K562 (cell line): Measurements from ENCODE around the gene ZSWIM8. TPM values are rescaled to one million over a fixed set of nuclear protein-coding genes. Genes with fewer than 3 reads are reported as not detected.

ENCODE experiments used
- ATAC-seq: fragments of 200-7000 bp; cut with Tn5 transposase; 3 replicates; pipeline ENCODE4 v1.9.1; 2020; ENCODE audit warnings: moderate library complexity
- Bru-seq: library from RNA; stranded (reverse); fragments of 400-500 nt; gene quantifications from one replicate; lab custom pipeline; 2021; lab: Mats Ljungman, UMichigan
- BruChase-seq, 2 experiments: library from RNA; stranded (reverse); fragments of 400-500 nt; gene quantifications; one replicate each; lab custom pipeline; 2021; lab: Mats Ljungman, UMichigan
- BruUV-seq: library from RNA; stranded (reverse); fragments of 400-500 nt; replicated peaks from 2 replicates; lab custom pipeline; 2021; lab: Mats Ljungman, UMichigan
- CTCF ChIA-PET: fragments of 300-600 bp; formaldehyde crosslinking; extraction: SDS; loops from one replicate; lab custom pipeline; 2021; ENCODE audit warnings: low intra/inter-chr PET ratio; lab: Yijun Ruan, JAX
- POLR2A ChIA-PET: fragments of 300-600, 350-650 bp; sonication (Branson Sonifier 250); formaldehyde crosslinking; extraction: SDS; loops from one replicate; lab custom pipeline; 2021; ENCODE audit warnings: antibody characterized with exemption, inconsistent platforms; lab: Yijun Ruan, JAX
- DNase-seq, 4 experiments: peaks; one replicate each; pipeline versions ENCODE4 v3.0.0 to v3.0.0-alpha.2; 2011 to 2018; ENCODE audit warnings: low spot score in 3 of 4, mixed read lengths in 3 of 4; ENCODE audit errors: extremely low read depth in 1 of 4
- FAIRE-seq: peaks from 2 replicates; lab custom pipeline; 2011; peaks lifted over from hg19 to GRCh38; lab: Jason Lieb, UNC
- H2AFZ ChIP-seq: 2 replicates; pipeline ENCODE4 v1.6.0; 2011; ENCODE audit warnings: low read depth, low read length, control low read depth, inconsistent platforms
- H3K27ac ChIP-seq: fragments of 200-600 bp; 3 replicates; pipeline ENCODE4 v1.8.0; 2011; ENCODE audit warnings: low read depth, mild to moderate bottlenecking, control low read depth, inconsistent platforms, low read length, moderate library complexity, mixed read lengths; ENCODE audit errors: extremely low read depth
- H3K27me3 ChIP-seq, 2 experiments: fragments of 300-600 bp in 1 of 2; 2 replicates in 1 of 2; 3 replicates in 1 of 2; pipeline versions ENCODE4 v1.6.0 to v1.8.0; 2011; ENCODE audit warnings: inconsistent platforms in 2 of 2, low read length in 2 of 2, mild to moderate bottlenecking in 1 of 2, mixed read lengths in 1 of 2, moderate library complexity in 1 of 2; ENCODE audit not compliant: control insufficient read depth in 2 of 2, insufficient read depth in 2 of 2
- H3K36me3 ChIP-seq: fragments of 300-600 bp; 3 replicates; pipeline ENCODE4 v1.8.0; 2011; ENCODE audit warnings: mild to moderate bottlenecking, low read length, inconsistent platforms; ENCODE audit not compliant: control insufficient read depth, insufficient read depth
- H3K4me1 ChIP-seq, 2 experiments: fragments of 200-600 bp in 1 of 2; replicated peaks in 1 of 2; 2 replicates in 1 of 2; 3 replicates in 1 of 2; pipeline versions ENCODE4 v1.5.1 to v1.8.0; 2011; ENCODE audit warnings: inconsistent platforms in 2 of 2, low read length in 2 of 2, mild to moderate bottlenecking in 1 of 2, mixed read lengths in 1 of 2, moderate library complexity in 1 of 2; ENCODE audit not compliant: control insufficient read depth in 2 of 2, insufficient read depth in 2 of 2
- H3K4me2 ChIP-seq: 2 replicates; pipeline ENCODE4 v1.6.1; 2011; ENCODE audit warnings: low read length, control low read depth, inconsistent platforms, mixed read lengths; ENCODE audit not compliant: insufficient read depth
- H3K4me3 ChIP-seq: fragments of 200-600 bp; sonication (generic), shearing (Covaris generic); 2 replicates; pipeline ENCODE4 v1.5.1; 2016; ENCODE audit warnings: control low read depth, inconsistent platforms
- H3K79me2 ChIP-seq: fragments of 200-600 bp; 3 replicates; pipeline ENCODE4 v1.8.0; 2011; ENCODE audit warnings: low read length, inconsistent platforms; ENCODE audit not compliant: control insufficient read depth, insufficient read depth
- H3K9ac ChIP-seq, 2 experiments: 2 replicates each; pipeline versions ENCODE4 v1.6.0 to v1.6.1; 2011; ENCODE audit warnings: low read depth in 2 of 2, low read length in 2 of 2, control low read depth in 1 of 2, inconsistent platforms in 1 of 2, mild to moderate bottlenecking in 1 of 2, mixed read lengths in 1 of 2; ENCODE audit not compliant: insufficient read depth in 1 of 2
- H3K9me1 ChIP-seq: one replicate; pipeline ENCODE4 v1.6.0; 2011; ENCODE audit warnings: inconsistent platforms, mild to moderate bottlenecking, low read length, moderate library complexity; ENCODE audit not compliant: control insufficient read depth, insufficient read depth
- H3K9me3 ChIP-seq: replicated peaks from 2 replicates; pipeline ENCODE4 v1.5.1; 2011; ENCODE audit warnings: low read depth, low read length, inconsistent platforms; ENCODE audit not compliant: control insufficient read depth, insufficient read depth
- H4K20me1 ChIP-seq: replicated peaks from 2 replicates; pipeline ENCODE4 v1.6.1; 2011; ENCODE audit warnings: low read length, inconsistent platforms, mixed read lengths; ENCODE audit not compliant: control insufficient read depth, insufficient read depth
- EGR1 ChIP-seq: fragments of 450-650 bp; conservative IDR thresholded peaks from 2 replicates; pipeline ENCODE4 v1.6.1; 2017; ENCODE audit warnings: mild to moderate bottlenecking
- FOSL1 ChIP-seq: fragments of 200-800 bp; sonication (Bioruptor generic); conservative IDR thresholded peaks from 2 replicates; pipeline ENCODE4 v1.6.1; 2016; ENCODE audit warnings: missing genetic modification characterization, missing compliant biosample characterization
- NFATC3 ChIP-seq: fragments of 450-650 bp; IDR thresholded peaks from 2 replicates; pipeline ENCODE4 v1.6.1; 2017; ENCODE audit warnings: mild to moderate bottlenecking
- NKRF ChIP-seq: fragments of 450-650 bp; IDR thresholded peaks from 2 replicates; pipeline ENCODE4 v1.6.1; 2016; ENCODE audit warnings: borderline replicate concordance
- NR2C2 ChIP-seq, 2 experiments: fragments of 200-800 bp in 1 of 2; sonication (Bioruptor generic) in 1 of 2; sonication (generic) in 1 of 2; formaldehyde crosslinking in 1 of 2; IDR thresholded peaks; 2 replicates each; pipeline versions ENCODE4 v1.6.1 to v1.8.0; 2016 to 2022; ENCODE audit warnings: mild to moderate bottlenecking in 1 of 2, missing compliant biosample characterization in 1 of 2, missing genetic modification characterization in 1 of 2, missing genetic modification reagents in 1 of 2
- PHB ChIP-seq: fragments of 250-450 bp; sonication (Bioruptor Pico); IDR thresholded peaks from 2 replicates; pipeline ENCODE4 v1.5.0; 2021
- RAD21 ChIP-seq, 2 experiments: fragments of 250-450 bp in 1 of 2; fragments of 450-650 bp in 1 of 2; sonication (Bioruptor Pico) in 1 of 2; formaldehyde crosslinking in 1 of 2; IDR thresholded peaks in 1 of 2; conservative IDR thresholded peaks in 1 of 2; 2 replicates each; pipeline versions ENCODE4 v1.4.0 to v1.8.0; 2020 to 2022; ENCODE audit warnings: mild to moderate bottlenecking in 2 of 2, moderate library complexity in 1 of 2
- SRF ChIP-seq, 2 experiments: fragments of 250-450, 450-650 bp in 1 of 2; sonication (Bioruptor Pico) in 1 of 2; sonication (generic) in 1 of 2; formaldehyde crosslinking; IDR thresholded peaks; 2 replicates each; pipeline versions ENCODE4 v1.5.0 to v1.5.1; 2020 to 2022; ENCODE audit warnings: mild to moderate bottlenecking in 1 of 2, missing genetic modification reagents in 1 of 2
- TRIM25 ChIP-seq: fragments of 450-650 bp; IDR thresholded peaks from 2 replicates; pipeline ENCODE4 v1.7.0; 2016; ENCODE audit warnings: borderline replicate concordance
- ZBTB1 ChIP-seq: sonication (generic); formaldehyde crosslinking; IDR thresholded peaks from 2 replicates; pipeline ENCODE4 v1.8.1; 2023; ENCODE audit warnings: missing genetic modification reagents, low read depth, mild to moderate bottlenecking, borderline replicate concordance
- ZNF384 ChIP-seq: IDR thresholded peaks from 2 replicates; pipeline ENCODE4 v1.6.1; 2012; ENCODE audit warnings: low read depth, low read length, improper control_type of control experiment
- WGBS: fragments of 100-300 bp; shearing (Covaris generic); methylation state at CpG from one replicate; pipeline ENCODE4 v1.1.6; 2016; ENCODE audit warnings: low coverage, mixed read lengths; ENCODE audit not compliant: insufficient coverage; ENCODE audit errors: missing lambda C conversion rate; 5-methylcytosine and 5-hydroxymethylcytosine counted together
- in situ Hi-C: fragments of 300-500 bp; cut with MboI; formaldehyde crosslinking; loops from 4 replicates; pipeline ENCODE4 v1.15.0; 2018; ENCODE audit warnings: inconsistent platforms, mixed read lengths
- intact Hi-C: fragments of 100-400 bp; cut with micrococcal nuclease; formaldehyde crosslinking; loops from 2 replicates; pipeline ENCODE4 v1.14.2; 2022
- long read RNA-seq, 3 experiments: library from polyadenylated mRNA in 2 of 3; library from RNA in 1 of 3; unstranded in 2 of 3; stranded (forward) in 1 of 3; transcript quantifications; one replicate each; pipeline ENCODE4 v2.0.0, GENCODE V29; 2019 to 2022
- polyA minus RNA-seq, 3 experiments: library from RNA; depleted of rRNA, polyadenylated mRNA; stranded (reverse); fragments of >200 nt; gene quantifications; 2 replicates each; pipeline ENCODE4 v1.2.3, GENCODE V29; 2011
- polyA plus RNA-seq, 8 experiments: library from polyadenylated mRNA; depleted of rRNA in 4 of 8; stranded (reverse) in 5 of 8; unstranded in 3 of 8; fragments of >200 nt; fragmentation: Nextera tagmentation in 2 of 8; fragmentation: Illumina TruSeq in 1 of 8; extraction: Ambion mirVana in 2 of 8; extraction: Trizol in 1 of 8; gene quantifications; 2 replicates each; pipeline versions ENCODE4 v1.2.1 to v1.2.3, GENCODE V29; 2011 to 2014; ENCODE audit warnings: inconsistent platforms in 1 of 8, missing spikeins in 1 of 8
- total RNA-seq, 7 experiments: library from RNA; depleted of rRNA in 6 of 7; stranded (reverse); fragments of >200 nt in 6 of 7; fragmentation: Illumina TruSeq in 2 of 7; extraction: Trizol in 2 of 7; gene quantifications; 2 replicates each; pipeline versions ENCODE4 v1.2.1 to v1.2.3, GENCODE V29; 2011 to 2021; ENCODE audit warnings: low replicate concordance in 1 of 7

Gene ZSWIM8
- 202 and 543 TPM in 2 replicates for total RNA-seq (2011; cell fraction: chromatin; rRNA removed; ENCODE audit: low replicate concordance)
- 249 and 295 TPM in 2 replicates for total RNA-seq (2011; cell fraction: nucleolus; rRNA removed)
- total RNA-seq (2011; cell fraction: nucleoplasm; rRNA removed): 177 and 202 TPM in 2 replicates
- 21.9 and 34.2 TPM in 2 replicates for total RNA-seq (2014; rRNA removed)
- 14.9 and 15.0 TPM in 2 replicates for total RNA-seq (2014; rRNA removed; fragmentation: Illumina TruSeq; extraction: Trizol)
- 26.7 and 30.0 TPM in 2 replicates for total RNA-seq (2015; rRNA removed; fragmentation: Illumina TruSeq; extraction: Trizol)
- total RNA-seq (2021): 43.4 and 45.6 TPM in 2 replicates
- 35.1 and 76.4 TPM in 2 replicates for polyA plus RNA-seq (2011; rRNA removed)
- polyA plus RNA-seq (2011; cell fraction: cytosol; rRNA removed): 51.3 and 87.4 TPM in 2 replicates
- polyA plus RNA-seq (2011; cell fraction: nucleus; rRNA removed): 367 and 476 TPM in 2 replicates
- 41.4 and 84.7 TPM in 2 replicates for polyA plus RNA-seq (2012)
- polyA plus RNA-seq (2014; fragmentation: Illumina TruSeq; extraction: Trizol): 40.7 and 51.3 TPM in 2 replicates
- polyA plus RNA-seq (2014; fragmentation: Nextera tagmentation; extraction: Ambion mirVana): 1 to 10 TPM; 5.6 to 6.2 TPM
- polyA plus RNA-seq (2014; rRNA removed): 38.4 and 47.8 TPM in 2 replicates
- 34.3 and 47.0 TPM in 2 replicates for polyA minus RNA-seq (2011; rRNA and poly(A)+ RNA removed)
- polyA minus RNA-seq (2011; cell fraction: cytosol; rRNA and poly(A)+ RNA removed): 38.9 and 42.1 TPM in 2 replicates
- polyA minus RNA-seq (2011; cell fraction: nucleus; rRNA and poly(A)+ RNA removed): 56.4 and 72.0 TPM in 2 replicates
- percentile 64 among the genes with signal in this experiment for Bru-seq, nascent RNA
- percentile 64 among the genes with signal in this experiment for BruChase-seq, experiment 1, labeled RNA remaining after a 2-hour chase
- BruChase-seq, experiment 2, labeled RNA remaining after a 6-hour chase: percentile 75 among the genes with signal in this experiment
- long read RNA-seq, experiment 1, partial matches to known transcripts: 12 of 24 reads
- long read RNA-seq, experiment 1, other reads (novel, unspliced or antisense): 12 of 24 reads
- long read RNA-seq, experiment 2, full-length matches to known transcripts: 1 of 25 reads
- long read RNA-seq, experiment 2, partial matches to known transcripts: 16 of 25 reads
- long read RNA-seq, experiment 2, other reads (novel, unspliced or antisense): 8 of 25 reads
- long read RNA-seq, experiment 3, partial matches to known transcripts: 0 of 1 reads
- long read RNA-seq, experiment 3, other reads (novel, unspliced or antisense): 0 of 1 reads

- peaks cover 29% of the 10 kb centered on the region; the same call in 2 of the 3 replicates for H3K36me3 ChIP-seq
- ATAC-seq: peak; percentile 87
- no peaks in the 10 kb centered on the region; the same call in 1 of the 2 replicates for H4K20me1 ChIP-seq
- intact Hi-C loops: loop anchor here (10.0 kb wide), 1 partner anchor 320 kb away; no protein-coding TSS in a partner anchor
- no TSS peak for BruUV-seq
- no peaks in the 10 kb centered on the region for H3K9me1 ChIP-seq
- peak; percentile 93 to 96 (median 94) for DNase-seq
- H2AFZ ChIP-seq: peak within 1 kb of the TSS; percentile 94
- peak within 1 kb of the TSS; percentile 84 for H3K4me2 ChIP-seq
- H3K9ac ChIP-seq: peak within 1 kb of the TSS; percentile 71 to 96
- no peaks in the 10 kb centered on the region for H3K9me3 ChIP-seq
- peaks cover 62% of the 10 kb centered on the region for H3K79me2 ChIP-seq
- WGBS: 1% methylated on average over 32 of the region's 36 CpGs
- POLR2A ChIA-PET: interaction anchor here (0.6 to 6.7 kb wide), 6 partner anchors 11 to 1643 kb away, joined by 3 to 113 read pairs (median 12); a partner anchor contains a TSS
- CTCF ChIA-PET: no interaction called here
- no peaks in the 10 kb centered on the region for H3K27me3 ChIP-seq
- peak within 1 kb of the TSS; percentile 89 for H3K4me3 ChIP-seq
- FAIRE-seq: peak; percentile 98
- in situ Hi-C loops: no loop called here
- H3K4me1 ChIP-seq: peaks cover 16 to 32% of the 10 kb centered on the region in 2 experiments
- H3K27ac ChIP-seq: peak within 1 kb of the TSS; percentile 76
- TF ChIP-seq EGR1 (0 out of 2 replicates have a peak, but pooled peaks have one; percentile 8), NR2C2 (CRISPR knock-in tag; IDR thresholded peaks at IDR 0.05) (no peak), NR2C2 (tag; IDR thresholded peaks at IDR 0.05) (peak; percentile 90), PHB (CRISPR knock-in tag) (no peak), RAD21 (CRISPR knock-in tag; conservative IDR thresholded peaks at IDR 0.05 in 1 of 2, IDR thresholded peaks at IDR 0.05 in 1 of 2) (no peak; a peak in 2 of 4 replicates), ZBTB1 (CRISPR knock-in tag) (no peak), ZNF384 (no peak), SRF (CRISPR knock-in tag; IDR thresholded peaks at IDR 0.05) (peak in 1 of 2 experiments; percentile 60; a peak in 1 of 4 replicates), TRIM25 (no peak), NFATC3 (no peak), FOSL1 (tag) (peak; percentile 43; the same call in 1 of the 2 replicates), NKRF (peak; percentile 98)
Measured at GRCh38 chr10:73785211-73785720, at the start of gene ZSWIM8. Gene ZSWIM8 (plus strand): TSS chr10:73785606. CDS start chr10:73785879, 273 bp downstream.
